B cell (primary cell): Measurements from ENCODE around the gene ARMC9. TPM values are rescaled to one million over a fixed set of nuclear protein-coding genes. Genes with fewer than 3 reads are reported as not detected.

Experiments
- ATAC-seq: fragments of 200-7000 bp; cut with Tn5 transposase; one replicate; pipeline ENCODE4 v1.10.0; 2021; ENCODE audit warnings: low read depth, mild to moderate bottlenecking, moderate number of reproducible peaks, moderate library complexity
- CTCF ChIA-PET: fragments of 350-600 bp; sonication (Branson Sonifier 250); formaldehyde crosslinking; loops from one replicate; lab custom pipeline; 2021; ENCODE audit warnings: antibody characterized with exemption, inconsistent platforms; lab: Charles Lee
- POLR2A ChIA-PET: fragments of 350-600 bp; sonication (Branson Sonifier 250); formaldehyde crosslinking; loops from one replicate; lab custom pipeline; 2021; ENCODE audit warnings: antibody characterized with exemption; lab: Charles Lee
- DNase-seq: peaks from one replicate; pipeline ENCODE4 v3.0.0; 2013
- H2AFZ ChIP-seq: 2 replicates; pipeline ENCODE4 v1.6.1; 2012; ENCODE audit warnings: mild to moderate bottlenecking, low read depth, low read length; ENCODE audit not compliant: insufficient read depth, poor library complexity, severe bottlenecking
- H3K27ac ChIP-seq, 2 donors: 1 replicate in 1 of 2; 2 replicates in 1 of 2; pipeline ENCODE4 v1.5.1; 2012 to 2013; ENCODE audit warnings: low read length in 2 of 2, mild to moderate bottlenecking in 2 of 2, moderate library complexity in 1 of 2
- H3K27me3 ChIP-seq, 4 experiments: fragments of 200-600 bp in 1 of 4; sonication (generic) in 1 of 4; replicated peaks in 1 of 4; 1 replicate in 2 of 4; 2 replicates in 2 of 4; pipeline versions ENCODE4 v1.6.1 to v1.7.0; 2013 to 2016; ENCODE audit warnings: low read length in 3 of 4, mild to moderate bottlenecking in 2 of 4, mixed read lengths in 1 of 4, moderate library complexity in 1 of 4; ENCODE audit not compliant: insufficient read depth in 4 of 4, control insufficient read depth in 3 of 4; ENCODE audit errors: control extremely low read depth in 1 of 4
- H3K36me3 ChIP-seq, 2 experiments: replicated peaks in 1 of 2; 1 replicate in 1 of 2; 2 replicates in 1 of 2; pipeline versions ENCODE4 v1.6.1 to v1.7.1; 2013; ENCODE audit warnings: low read length in 1 of 2; ENCODE audit not compliant: insufficient read depth in 2 of 2, control insufficient read depth in 1 of 2; ENCODE audit errors: control extremely low read depth in 1 of 2, extremely low read depth in 1 of 2
- H3K4me1 ChIP-seq, 2 donors: fragments of 200-600 bp in 1 of 2; sonication (generic) in 1 of 2; 1 replicate in 1 of 2; 2 replicates in 1 of 2; pipeline versions ENCODE4 v1.5.1 to v1.6.1; 2013 to 2017; ENCODE audit warnings: low read length in 2 of 2; ENCODE audit not compliant: control insufficient read depth in 2 of 2, insufficient read depth in 2 of 2
- H3K4me2 ChIP-seq: replicated peaks from 2 replicates; pipeline ENCODE3; 2012; ENCODE audit warnings: mild to moderate bottlenecking, low read depth, low read length; ENCODE audit not compliant: poor library complexity, severe bottlenecking
- H3K4me3 ChIP-seq, 5 experiments: fragments of 200-600 bp in 1 of 5; sonication (generic) in 1 of 5; 1 replicate in 3 of 5; 2 replicates in 2 of 5; pipeline versions ENCODE4 v1.5.1 to v1.7.0; 2011 to 2016; ENCODE audit warnings: low read length in 4 of 5, mild to moderate bottlenecking in 4 of 5, low read depth in 2 of 5, control low read depth in 1 of 5, moderate library complexity in 1 of 5; ENCODE audit not compliant: insufficient read depth in 1 of 5; ENCODE audit errors: control extremely low read depth in 1 of 5, extremely low read depth in 1 of 5
- H3K79me2 ChIP-seq: fragments of 200-600 bp; sonication (generic); one replicate; pipeline ENCODE4 v1.6.0; 2016; ENCODE audit warnings: low read length; ENCODE audit not compliant: control insufficient read depth, insufficient read depth
- H3K9ac ChIP-seq: fragments of 200-600 bp; sonication (generic); 2 replicates; pipeline ENCODE4 v1.6.1; 2017; ENCODE audit warnings: mild to moderate bottlenecking, low read length, moderate library complexity
- H3K9me3 ChIP-seq, 3 donors: one replicate each; pipeline versions ENCODE4 v1.6.1 to v1.7.1; 2013; ENCODE audit warnings: low read length in 2 of 3; ENCODE audit not compliant: control insufficient read depth in 2 of 3, insufficient read depth in 1 of 3; ENCODE audit errors: control extremely low read depth in 1 of 3
- H4K20me1 ChIP-seq: 2 replicates; pipeline ENCODE4 v1.6.0; 2012; ENCODE audit warnings: mild to moderate bottlenecking, low read length; ENCODE audit not compliant: insufficient read depth, control insufficient read depth, poor library complexity, severe bottlenecking
- H3K27ac Mint-ChIP-seq: one replicate; pipeline ENCODE4 v1.8.0; 2021; ENCODE audit warnings: mixed read lengths
- H3K27me3 Mint-ChIP-seq: one replicate; pipeline ENCODE4 v1.8.0; 2021; ENCODE audit warnings: mixed read lengths
- H3K4me1 Mint-ChIP-seq: one replicate; pipeline ENCODE4 v1.8.0; 2021; ENCODE audit warnings: mixed read lengths
- H3K4me3 Mint-ChIP-seq: one replicate; pipeline ENCODE4 v1.8.0; 2021; ENCODE audit warnings: mixed read lengths
- H3K9me3 Mint-ChIP-seq: one replicate; pipeline ENCODE4 v1.8.0; 2022; ENCODE audit warnings: mixed read lengths; ENCODE audit not compliant: insufficient read depth
- EZH2 ChIP-seq: IDR thresholded peaks from 2 replicates; pipeline ENCODE4 v1.6.1; 2012; ENCODE audit warnings: borderline replicate concordance, low read depth, mild to moderate bottlenecking, moderate library complexity, low read length; ENCODE audit not compliant: insufficient read depth, poor library complexity, severe bottlenecking
- WGBS: methylation state at CpG from one replicate; pipeline ENCODE4 v1.1.5; 2013; ENCODE audit warnings: missing lambda C conversion rate; ENCODE audit not compliant: insufficient coverage; 5-methylcytosine and 5-hydroxymethylcytosine counted together
- intact Hi-C: fragments of 100-400 bp; cut with micrococcal nuclease; formaldehyde crosslinking; loops from one replicate; pipeline ENCODE4 v1.10.0; 2022
- polyA plus RNA-seq: library from polyadenylated mRNA; depleted of rRNA; stranded (reverse); fragments of >200 nt; gene quantifications from 2 replicates; pipeline ENCODE4 v1.2.3, GENCODE V29; 2012
- total RNA-seq, 2 donors: library from RNA; stranded (reverse); fragments of 120-200 nt in 1 of 2; gene quantifications; 1 replicate in 1 of 2; 2 replicates in 1 of 2; pipeline versions ENCODE4 v1.2.3 to v1.2.4, GENCODE V29; 2013 to 2022
- TF ChIP-seq, protein P1 (sequence below): fragments of 200-600 bp; IDR thresholded peaks from one replicate; pipeline ENCODE4 v1.8.0; 2022; ENCODE audit warnings: antibody characterized with exemption, mild to moderate bottlenecking

Gene ARMC9
- total and polyA plus RNA-seq, 2 donors (not counting 1 experiment from before 2014, with no cell fraction given) = 0.40 to 5.4 TPM

DNA sequence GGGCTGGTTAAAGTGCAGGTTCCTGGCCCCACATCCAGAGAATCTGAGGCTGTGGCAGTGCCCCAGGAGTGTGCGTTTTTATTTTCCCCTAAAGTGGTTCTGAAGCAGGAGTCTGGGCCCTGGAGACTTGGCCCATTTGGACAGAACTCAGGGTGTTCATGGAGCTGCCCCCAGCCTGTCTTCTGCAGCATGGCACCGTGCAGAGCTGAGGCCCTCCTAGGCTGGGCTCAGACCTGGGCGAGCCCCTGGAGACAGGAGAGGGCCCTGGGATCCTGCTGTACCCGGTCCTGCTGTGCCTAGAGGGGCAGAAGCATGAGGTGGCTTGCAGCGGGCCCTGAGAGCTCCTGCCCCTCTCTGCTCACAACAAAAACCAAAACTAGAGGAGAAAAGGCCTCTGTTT lies 138.3 kb downstream of the ARMC9 start:
- Histone ChIP-seq H4K20me1 (no peaks in the 10 kb centered on the region), H3K9ac (no peak overlapping the region), H2AFZ (no peak overlapping the region), H3K4me3 (no peak overlapping the region), H3K4me1 (no peaks in the 10 kb centered on the region), H3K27ac (no peak overlapping the region), H3K79me2 (no peaks in the 10 kb centered on the region), H3K9me3 (no peaks in the 10 kb centered on the region), H3K4me2 (no peak overlapping the region), H3K27me3 (no peaks in the 10 kb centered on the region), H3K36me3 (no peaks in the 10 kb centered on the region)
- DNase-seq (no peak), ATAC-seq (no peak)
- Mint-ChIP-seq H3K4me3 (no peak overlapping the region), H3K27me3 (no peaks in the 10 kb centered on the region), H3K9me3 (no peaks in the 10 kb centered on the region), H3K27ac (no peak overlapping the region), H3K4me1 (no peaks in the 10 kb centered on the region)
- CTCF ChIA-PET = interaction anchor here (1.4 kb wide), 1 partner anchor 57 kb away, joined by 3 read pairs; no protein-coding TSS in a partner anchor
- 90% methylated on average over 5 of the region's 5 CpGs for WGBS
- TF ChIP-seq, protein P1, sequence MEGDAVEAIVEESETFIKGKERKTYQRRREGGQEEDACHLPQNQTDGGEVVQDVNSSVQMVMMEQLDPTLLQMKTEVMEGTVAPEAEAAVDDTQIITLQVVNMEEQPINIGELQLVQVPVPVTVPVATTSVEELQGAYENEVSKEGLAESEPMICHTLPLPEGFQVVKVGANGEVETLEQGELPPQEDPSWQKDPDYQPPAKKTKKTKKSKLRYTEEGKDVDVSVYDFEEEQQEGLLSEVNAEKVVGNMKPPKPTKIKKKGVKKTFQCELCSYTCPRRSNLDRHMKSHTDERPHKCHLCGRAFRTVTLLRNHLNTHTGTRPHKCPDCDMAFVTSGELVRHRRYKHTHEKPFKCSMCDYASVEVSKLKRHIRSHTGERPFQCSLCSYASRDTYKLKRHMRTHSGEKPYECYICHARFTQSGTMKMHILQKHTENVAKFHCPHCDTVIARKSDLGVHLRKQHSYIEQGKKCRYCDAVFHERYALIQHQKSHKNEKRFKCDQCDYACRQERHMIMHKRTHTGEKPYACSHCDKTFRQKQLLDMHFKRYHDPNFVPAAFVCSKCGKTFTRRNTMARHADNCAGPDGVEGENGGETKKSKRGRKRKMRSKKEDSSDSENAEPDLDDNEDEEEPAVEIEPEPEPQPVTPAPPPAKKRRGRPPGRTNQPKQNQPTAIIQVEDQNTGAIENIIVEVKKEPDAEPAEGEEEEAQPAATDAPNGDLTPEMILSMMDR = no peak
- no peak for TF ChIP-seq EZH2
- POLR2A ChIA-PET = no interaction called here
- intact Hi-C loops = no loop called here

DNA sequence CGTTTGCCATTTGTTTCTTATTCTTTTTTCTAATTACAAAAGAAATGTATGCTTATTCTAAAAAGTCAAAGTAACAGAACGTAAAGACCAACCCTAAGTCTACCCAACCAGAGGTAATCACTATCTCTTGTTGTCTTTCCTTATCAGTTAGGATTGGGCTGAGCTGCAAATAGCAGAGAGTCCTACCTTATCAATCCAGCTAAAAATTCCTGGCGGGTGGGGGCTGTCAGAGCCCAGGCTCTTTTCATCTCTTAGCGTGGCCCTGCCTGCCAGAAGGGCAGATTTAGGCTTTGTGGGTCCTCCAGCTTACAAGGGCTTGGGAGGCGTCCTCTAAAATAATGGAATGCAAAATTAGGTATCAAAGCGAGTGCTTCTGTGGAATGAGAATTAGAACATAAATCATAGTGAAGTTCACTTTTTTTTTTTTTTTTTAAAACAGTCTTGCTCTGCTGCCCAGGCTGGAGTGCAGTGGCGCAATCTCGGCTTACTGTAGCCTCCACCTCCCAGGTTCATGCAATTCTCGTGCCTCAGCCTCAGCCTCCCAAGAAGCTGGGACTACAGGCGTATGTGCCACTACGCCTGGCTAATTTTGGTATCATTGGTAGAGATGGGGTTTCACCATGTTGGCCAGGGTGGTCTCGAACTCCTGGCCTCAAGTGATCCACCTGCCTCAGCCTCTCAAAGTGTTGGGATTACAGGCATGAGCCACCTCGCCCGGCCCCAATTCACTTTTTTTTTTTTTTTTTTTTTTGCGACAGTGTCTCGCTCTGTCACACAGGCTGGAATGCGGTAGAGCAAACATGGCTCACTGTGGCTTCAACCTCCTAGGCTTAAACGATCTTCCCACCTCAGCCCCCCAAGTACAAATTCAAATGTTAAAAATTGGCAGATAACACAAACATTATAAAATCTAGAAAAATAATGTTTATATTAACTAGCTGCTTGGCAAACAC lies 139.7 kb downstream of the ARMC9 start:
- Histone ChIP-seq H3K9me3 (no peaks in the 10 kb centered on the region), H4K20me1 (no peaks in the 10 kb centered on the region), H3K4me1 (no peaks in the 10 kb centered on the region), H3K79me2 (no peaks in the 10 kb centered on the region), H3K4me2 (no peak overlapping the region), H3K27ac (no peak overlapping the region), H3K4me3 (no peak overlapping the region), H3K9ac (no peak overlapping the region), H2AFZ (no peak overlapping the region), H3K27me3 (no peaks in the 10 kb centered on the region), H3K36me3 (no peaks in the 10 kb centered on the region)
- TF ChIP-seq, protein P1 = no peak
- TF ChIP-seq EZH2 = no peak
- Mint-ChIP-seq H3K4me3 (no peak overlapping the region), H3K9me3 (no peaks in the 10 kb centered on the region), H3K27ac (no peak overlapping the region), H3K27me3 (no peaks in the 10 kb centered on the region), H3K4me1 (no peaks in the 10 kb centered on the region)
- ChIA-PET POLR2A (no interaction called here), CTCF (interaction anchor here (0.7 kb wide), 1 partner anchor 90 kb away, joined by 4 read pairs; no protein-coding TSS in a partner anchor)
- 98% methylated on average over 7 of the region's 18 CpGs for WGBS
- no peak for ATAC-seq
- intact Hi-C loops = no loop called here
- no peak for DNase-seq
